ENCODE results near the gene TPSB2.
"Not testable (repeated sequence)": the region's sequence is repeated elsewhere in the genome, so short reads cannot be mapped to it uniquely, and the experiment has no call there.

DNA sequence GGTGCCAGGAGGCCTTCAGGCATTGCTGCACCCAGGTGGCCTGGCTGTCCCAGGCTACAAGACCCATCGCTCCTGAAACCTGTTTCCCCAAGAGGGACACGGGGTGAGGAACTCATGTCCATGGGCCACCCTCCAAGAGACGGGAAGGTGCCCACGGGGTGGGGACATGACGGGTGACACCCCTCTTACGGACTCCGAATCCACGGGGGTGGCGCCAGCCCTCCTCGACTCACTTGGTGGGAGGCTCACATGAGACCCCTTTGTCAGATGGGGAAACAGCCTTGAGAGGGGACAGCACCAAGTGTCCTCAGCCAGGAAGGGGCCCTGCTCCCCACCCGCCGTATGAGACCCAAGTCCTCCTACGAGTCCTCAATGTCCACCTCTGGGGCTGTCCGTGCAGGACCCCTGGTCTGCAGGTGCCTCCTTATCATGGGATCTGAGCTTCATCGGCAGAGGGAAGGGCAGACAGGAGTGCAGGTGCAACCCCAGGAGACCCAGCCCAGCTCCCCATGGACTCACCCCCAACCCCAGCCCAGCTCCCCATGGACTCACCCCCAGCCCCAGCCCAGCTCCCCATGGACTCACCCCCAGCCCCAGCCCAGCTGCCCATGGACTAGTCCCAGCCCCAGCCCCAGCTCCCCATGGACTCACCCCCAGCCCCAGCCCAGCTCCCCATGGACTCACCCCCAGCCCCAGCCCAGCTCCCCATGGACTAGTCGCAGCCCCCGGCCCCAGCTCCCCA, 658 bp upstream of the TPSB2 start:
- not testable (repeated sequence) for TF ChIP-seq EZH2 (IDR thresholded peaks at IDR 0.05; ENCODE audit: insufficient read depth, poor library complexity, severe bottlenecking); EZH2phosphoT487 (IDR thresholded peaks at IDR 0.05; ENCODE audit: insufficient read depth, low read depth)

Measured in GM23248 (cell line).